Coronary artery (tissue), 2 donors: Measurements from ENCODE around the gene FIGNL1.

Experiments used
- DNase-seq: peaks from one replicate; pipeline ENCODE4 v3.0.0-alpha.2; 2017; ENCODE audit warnings: low spot score
- H3K27ac ChIP-seq, 2 donors: fragments of 200-600 bp; sonication (generic); one replicate each; pipeline ENCODE4 v1.5.1; 2016 to 2019
- H3K4me3 ChIP-seq: fragments of 200-600 bp; sonication (generic); 2 replicates; pipeline ENCODE4 v1.5.1; 2016; ENCODE audit warnings: mild to moderate bottlenecking, moderate library complexity
- TF ChIP-seq, protein P1 (sequence below): fragments of 200-600 bp; sonication (generic); IDR thresholded peaks from one replicate; pipeline ENCODE4 v1.5.1; 2019; ENCODE audit warnings: antibody characterized with exemption

The FIGNL1 gene

DNA sequence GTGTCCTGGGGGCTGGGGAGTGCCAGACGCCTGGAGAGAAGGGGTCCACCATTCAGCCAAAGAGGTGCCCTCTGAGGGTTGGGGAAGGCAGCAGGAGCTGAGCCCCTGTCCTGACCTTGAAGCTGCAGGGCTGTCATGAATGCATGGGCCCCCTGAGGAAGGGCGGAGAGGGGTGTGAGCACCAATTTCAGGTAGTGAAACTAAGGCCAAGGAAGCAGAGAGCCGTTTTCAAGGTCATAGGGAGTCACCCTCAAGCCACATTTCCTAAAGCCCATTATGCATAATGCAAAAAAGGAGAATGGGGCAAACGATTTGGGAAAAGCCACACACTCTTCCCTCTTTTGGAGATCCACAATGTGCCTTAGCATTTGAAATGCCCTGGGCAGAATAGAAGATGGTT, 37.2 kb downstream of the FIGNL1 start:
- no peak overlapping the region for H3K4me3 ChIP-seq
- DNase-seq = no peak
- TF ChIP-seq, protein P1, sequence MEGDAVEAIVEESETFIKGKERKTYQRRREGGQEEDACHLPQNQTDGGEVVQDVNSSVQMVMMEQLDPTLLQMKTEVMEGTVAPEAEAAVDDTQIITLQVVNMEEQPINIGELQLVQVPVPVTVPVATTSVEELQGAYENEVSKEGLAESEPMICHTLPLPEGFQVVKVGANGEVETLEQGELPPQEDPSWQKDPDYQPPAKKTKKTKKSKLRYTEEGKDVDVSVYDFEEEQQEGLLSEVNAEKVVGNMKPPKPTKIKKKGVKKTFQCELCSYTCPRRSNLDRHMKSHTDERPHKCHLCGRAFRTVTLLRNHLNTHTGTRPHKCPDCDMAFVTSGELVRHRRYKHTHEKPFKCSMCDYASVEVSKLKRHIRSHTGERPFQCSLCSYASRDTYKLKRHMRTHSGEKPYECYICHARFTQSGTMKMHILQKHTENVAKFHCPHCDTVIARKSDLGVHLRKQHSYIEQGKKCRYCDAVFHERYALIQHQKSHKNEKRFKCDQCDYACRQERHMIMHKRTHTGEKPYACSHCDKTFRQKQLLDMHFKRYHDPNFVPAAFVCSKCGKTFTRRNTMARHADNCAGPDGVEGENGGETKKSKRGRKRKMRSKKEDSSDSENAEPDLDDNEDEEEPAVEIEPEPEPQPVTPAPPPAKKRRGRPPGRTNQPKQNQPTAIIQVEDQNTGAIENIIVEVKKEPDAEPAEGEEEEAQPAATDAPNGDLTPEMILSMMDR = no peak
- no peak overlapping the region for H3K27ac ChIP-seq

DNA sequence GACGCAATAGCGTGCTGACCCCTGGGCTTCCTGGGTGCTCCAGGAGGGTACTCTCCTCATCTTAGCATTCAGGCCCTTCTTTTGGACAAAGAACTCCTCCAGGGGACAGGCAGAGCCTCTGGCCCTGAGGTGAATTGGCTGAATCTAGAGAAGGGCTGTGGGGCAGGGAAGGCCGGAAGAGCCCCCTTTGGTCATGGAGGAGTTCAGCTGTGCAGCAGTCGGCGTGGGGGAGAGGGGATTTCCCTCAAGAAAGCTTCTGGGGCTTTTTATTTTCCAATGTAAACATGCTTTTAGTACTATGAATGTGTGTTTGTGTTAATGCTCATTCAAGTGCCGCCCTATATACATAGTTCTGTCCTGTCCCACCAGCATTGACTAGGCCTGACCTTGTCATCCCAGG, 38.8 kb downstream of the FIGNL1 start:
- DNase-seq = no peak
- Histone ChIP-seq H3K27ac (no peak overlapping the region), H3K4me3 (no peak overlapping the region)
- TF ChIP-seq, protein P1 = no peak

DNA sequence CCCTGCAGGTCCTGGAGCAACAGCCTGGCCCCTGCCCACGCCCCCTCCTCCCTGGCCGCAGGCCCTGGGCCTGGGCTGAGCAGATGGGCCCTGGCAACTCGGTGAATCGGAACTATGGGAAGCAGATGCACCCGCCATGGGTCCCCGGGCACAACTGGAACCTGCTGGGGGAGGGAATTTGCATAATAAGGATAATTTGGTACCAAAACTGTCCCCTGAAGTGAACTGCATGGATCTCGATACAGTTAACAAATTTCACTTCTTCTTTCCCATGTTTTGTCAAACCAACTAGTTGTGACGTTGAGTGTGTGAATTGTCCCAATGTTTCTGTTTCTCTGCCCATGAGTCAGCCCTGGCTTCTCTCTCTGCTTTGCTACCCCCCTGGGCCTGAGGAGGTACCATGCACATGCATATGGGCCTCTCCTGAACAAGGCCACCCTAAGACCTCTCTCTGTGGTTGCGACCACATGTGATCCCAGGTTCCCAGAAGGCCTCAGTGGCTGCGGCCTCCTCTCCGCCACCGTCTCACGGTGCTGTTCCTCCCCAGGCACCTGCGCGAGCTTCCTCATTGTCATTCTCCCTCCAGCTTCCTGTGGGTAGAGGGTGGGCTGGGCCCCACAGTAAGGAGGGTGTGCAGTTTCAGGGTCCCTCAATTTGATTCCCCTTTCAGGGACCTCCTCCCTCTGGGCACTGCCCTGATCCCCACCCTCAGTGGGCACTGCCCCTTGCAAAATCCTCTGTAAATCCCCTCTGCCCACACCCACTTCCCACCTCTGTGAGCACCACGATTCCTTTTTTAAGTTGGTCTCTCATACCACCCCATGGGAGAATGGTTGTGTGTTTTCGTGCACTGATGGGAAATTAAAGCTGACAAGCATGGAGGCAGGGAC, 40.0 kb downstream of the FIGNL1 start:
- TF ChIP-seq, protein P1 = no peak
- no peak overlapping the region for H3K4me3 ChIP-seq
- DNase-seq = no peak
- H3K27ac ChIP-seq = no peak overlapping the region

DNA sequence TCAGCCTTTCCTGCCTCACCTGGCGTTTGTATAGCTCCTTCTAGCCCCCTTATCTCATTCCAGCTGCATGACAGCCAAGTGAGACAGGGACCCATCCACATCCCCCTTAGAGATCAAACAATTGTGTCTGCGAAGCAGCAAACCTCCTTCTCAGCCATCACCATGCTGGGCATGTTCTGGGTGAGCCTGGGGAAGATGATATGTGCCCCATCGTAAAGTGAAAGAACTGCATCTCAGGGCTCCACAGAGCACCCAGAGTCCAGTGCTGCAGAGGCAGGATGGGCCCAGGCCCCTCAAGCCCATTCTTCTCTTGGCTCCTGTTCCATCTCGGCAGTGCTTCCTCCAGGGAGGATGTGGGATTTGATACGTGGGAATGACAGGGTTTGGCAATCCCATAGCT, 43.2 kb downstream of the FIGNL1 start:
- no peak overlapping the region for H3K4me3 ChIP-seq
- no peak for DNase-seq
- TF ChIP-seq, protein P1 = no peak
- H3K27ac ChIP-seq = no peak overlapping the region

DNA sequence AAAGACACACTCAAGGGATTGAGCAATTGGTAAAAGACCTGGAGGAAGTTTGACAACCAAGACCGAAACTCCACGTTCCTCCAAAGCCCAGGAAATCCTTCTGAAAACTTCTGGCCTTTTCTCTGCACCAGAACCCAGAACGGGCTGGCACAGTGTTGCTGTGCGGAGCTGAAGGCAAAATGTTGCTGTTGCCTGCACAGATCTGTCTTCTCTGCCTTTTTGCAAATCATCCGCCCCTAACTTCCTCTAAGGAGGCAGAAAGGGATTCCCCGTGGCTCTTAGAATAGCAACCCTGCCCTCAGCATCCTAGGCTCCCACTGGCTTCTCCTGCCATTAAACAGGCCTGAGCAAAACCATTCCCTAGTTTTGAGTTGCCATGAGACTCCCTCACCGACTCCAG, 44.9 kb downstream of the FIGNL1 start:
- no peak for DNase-seq
- TF ChIP-seq, protein P1 = no peak
- Histone ChIP-seq H3K27ac (no peak overlapping the region), H3K4me3 (no peak overlapping the region)

DNA sequence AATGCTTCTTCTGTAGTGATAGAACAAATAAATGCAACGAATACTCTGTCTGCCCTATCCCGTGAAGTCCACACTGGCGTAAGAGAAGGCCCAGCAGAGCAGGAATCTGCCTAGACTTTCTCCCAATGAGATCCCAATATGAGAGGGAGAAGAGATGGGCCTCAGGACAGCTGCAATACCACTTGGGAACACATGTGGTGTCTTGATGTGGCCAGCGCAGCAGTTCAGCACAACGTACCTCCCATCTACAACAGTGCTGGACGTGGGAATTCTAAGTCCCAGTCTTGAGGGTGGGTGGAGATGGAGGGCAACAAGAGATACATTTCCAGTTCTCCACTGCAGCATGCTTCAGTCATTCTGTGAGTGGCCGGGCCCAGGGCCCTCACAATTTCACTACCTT, 45.8 kb downstream of the FIGNL1 start:
- H3K4me3 ChIP-seq = no peak overlapping the region
- TF ChIP-seq, protein P1 = no peak
- DNase-seq = no peak
- H3K27ac ChIP-seq = no peak overlapping the region

DNA sequence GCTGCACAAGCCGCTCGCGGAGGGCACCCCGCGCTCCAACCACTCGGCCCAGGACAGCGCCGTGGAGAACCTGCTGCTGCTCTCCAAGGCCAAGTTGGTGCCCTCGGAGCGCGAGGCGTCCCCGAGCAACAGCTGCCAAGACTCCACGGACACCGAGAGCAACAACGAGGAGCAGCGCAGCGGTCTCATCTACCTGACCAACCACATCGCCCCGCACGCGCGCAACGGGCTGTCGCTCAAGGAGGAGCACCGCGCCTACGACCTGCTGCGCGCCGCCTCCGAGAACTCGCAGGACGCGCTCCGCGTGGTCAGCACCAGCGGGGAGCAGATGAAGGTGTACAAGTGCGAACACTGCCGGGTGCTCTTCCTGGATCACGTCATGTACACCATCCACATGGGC, 50.0 kb downstream of the FIGNL1 start:
- no peak overlapping the region for H3K27ac ChIP-seq
- H3K4me3 ChIP-seq = no peak overlapping the region
- DNase-seq = no peak
- TF ChIP-seq, protein P1 = no peak
